ENCODE measurements around the gene PAX3.

The PAX3 gene

DNA sequence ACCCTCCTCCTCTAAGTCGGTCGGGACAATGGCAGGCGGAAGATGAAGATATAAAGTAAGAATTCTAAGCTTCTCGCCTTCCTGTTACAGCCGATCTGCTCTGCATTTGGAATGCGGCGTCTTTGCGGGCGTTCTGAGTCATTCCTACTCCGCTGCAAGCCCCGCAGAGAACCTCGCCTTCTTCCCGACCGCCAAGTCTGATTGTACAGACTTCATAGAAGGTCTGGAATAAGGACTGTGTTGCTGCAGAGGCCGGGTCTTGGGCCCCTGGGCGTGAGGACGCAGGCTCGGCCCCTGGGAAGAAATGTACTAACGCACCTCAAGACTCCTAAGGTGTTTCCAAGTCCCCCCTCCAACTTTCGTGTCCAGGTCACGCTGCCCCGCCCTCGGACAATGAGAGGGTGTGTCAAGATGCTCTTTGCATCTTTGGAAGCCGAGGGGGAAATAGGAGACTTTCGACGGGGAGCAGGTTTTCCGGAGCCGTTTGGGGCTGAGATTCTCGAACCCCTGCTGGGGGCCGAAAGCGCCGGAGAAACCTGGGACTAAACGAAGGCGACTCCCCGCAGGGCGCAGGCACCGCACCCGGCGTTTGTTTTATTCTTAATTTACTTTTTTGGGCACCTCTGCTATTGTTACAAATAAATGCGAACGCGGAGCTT lies 12.7 kb upstream of the PAX3 start:
- no peak for DNase-seq

DNA sequence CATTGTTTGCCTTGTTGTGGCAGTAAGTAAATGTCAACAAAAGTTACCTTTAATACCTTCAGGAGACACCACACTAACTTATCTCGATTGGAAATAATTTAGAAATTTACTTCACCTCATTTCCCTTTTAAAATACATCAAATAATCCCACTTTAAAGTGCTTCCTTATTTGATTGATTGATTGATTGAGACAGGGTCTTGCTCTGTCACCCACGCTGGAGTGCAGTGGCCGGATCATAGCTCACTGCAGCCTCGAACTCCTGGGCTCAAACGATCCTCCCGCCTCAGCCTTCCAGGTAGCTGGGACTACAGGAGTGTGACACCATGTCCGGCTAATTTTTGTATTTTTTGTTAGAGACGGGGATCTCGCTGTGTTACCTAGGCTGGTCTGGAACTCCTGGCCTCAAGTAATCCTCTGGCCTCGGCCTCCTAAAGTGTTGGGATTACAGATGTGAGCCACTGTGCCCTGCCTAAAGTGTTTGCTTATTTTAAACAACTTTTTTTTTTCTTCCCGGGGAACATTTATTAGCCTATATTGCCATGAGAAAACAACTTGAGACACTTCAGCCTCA lies 12.0 kb upstream of the PAX3 start:
- DNase-seq, result no peak

DNA sequence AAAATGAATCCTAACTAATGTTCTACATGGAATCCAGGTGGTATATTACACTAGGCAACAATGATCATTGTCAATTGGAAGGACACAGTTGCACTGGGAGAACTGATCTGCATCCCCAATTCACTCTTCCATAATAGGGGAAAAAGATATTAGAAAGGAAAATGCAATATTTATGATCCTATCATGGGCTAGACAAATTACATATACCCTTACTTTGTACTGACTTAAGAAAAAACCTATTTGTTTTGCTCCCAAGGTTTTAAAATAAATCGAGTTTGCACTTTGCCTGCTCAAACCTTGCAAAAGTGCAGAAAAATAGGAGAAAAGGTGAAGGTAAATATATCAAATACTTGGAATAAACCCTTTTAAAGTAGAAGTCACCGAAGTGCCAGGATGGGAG lies 11.0 kb upstream of the PAX3 start:
- DNase-seq, result no peak

DNA sequence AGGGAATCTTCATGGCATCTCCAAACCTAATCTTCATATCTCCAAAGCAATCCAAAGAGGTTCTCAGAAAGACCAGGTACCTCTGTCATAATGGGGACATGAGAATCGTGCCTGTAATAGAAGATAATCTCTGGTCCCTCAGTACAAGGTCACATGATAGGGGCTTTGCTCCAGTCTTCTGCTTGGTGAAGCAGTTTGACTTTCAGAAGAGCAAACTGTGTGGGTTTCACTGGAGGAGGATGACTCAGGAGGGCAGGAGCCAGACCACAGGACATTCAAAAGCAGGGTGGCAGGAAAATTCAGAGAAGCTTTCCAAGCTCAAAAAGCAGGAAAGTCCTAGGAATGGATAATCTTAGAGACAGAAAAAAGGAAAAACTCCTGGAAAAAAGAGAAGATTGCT lies 10.6 kb upstream of the PAX3 start:
- DNase-seq, result no peak

DNA sequence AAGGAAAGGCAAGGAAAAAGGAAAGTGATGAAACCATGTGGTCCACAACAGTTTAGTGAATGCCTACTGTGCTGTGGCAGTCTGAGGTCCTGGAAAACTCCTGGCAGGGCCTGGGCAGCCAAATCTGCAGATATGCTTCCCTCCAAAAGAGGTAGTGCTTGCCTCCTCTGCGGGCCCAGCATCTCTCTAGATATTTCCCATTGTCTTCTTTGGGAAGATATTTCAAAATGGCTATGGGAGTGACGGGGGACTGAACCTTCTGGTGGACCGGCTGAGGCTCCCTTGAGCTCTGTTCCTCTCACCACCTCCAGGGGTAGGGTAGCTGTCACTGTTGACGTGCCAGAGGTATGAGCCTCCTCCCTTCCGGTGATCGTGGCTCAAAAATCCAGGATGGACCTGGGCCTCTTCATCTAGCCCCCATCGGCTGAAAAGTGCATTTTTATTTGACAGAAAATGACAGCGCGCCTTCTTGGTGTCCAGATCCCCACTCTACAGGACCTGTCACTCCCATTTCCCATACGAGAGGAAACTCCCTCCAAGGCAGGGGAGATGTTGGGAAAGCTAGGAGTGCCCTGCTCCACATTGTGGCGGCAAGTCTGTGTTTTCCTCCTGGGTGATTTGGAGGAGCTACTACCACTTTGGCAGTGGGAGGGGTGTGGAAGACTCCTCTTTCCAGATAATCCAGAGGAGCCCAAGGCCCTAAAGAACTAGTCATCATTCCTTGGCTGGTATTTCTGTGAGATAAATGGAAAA lies 9.4 kb upstream of the PAX3 start:
- no peak for DNase-seq

DNA sequence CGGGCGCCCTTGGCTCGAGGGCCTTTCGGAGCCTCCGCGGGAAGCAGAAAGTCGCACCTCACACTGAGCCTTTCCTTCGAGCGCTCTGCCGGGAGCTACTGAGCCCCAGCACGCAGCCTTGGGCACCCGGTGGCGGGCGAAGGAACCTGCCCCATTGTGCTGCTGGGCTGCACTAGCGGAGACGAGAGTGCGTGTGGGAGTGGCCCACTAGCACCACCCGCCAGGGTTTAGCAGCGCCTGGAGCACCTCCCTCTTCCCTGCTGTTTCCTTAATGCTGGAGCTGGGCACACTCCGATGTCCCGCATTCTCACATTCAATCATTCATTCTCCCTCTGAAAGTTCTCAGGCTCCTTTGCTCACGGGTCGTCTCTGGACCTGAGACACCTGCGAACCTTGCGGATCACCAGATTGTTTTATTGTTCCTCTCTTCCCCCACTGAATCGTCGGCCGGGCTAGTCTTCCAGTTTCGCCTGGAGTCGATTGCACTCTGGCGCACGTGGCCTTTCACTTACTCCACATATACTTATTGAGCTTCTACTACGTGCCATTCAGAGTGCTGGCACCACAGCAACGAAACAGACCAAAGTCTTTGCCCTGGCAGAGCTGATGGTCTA lies 8.5 kb upstream of the PAX3 start:
- no peak for DNase-seq

DNA sequence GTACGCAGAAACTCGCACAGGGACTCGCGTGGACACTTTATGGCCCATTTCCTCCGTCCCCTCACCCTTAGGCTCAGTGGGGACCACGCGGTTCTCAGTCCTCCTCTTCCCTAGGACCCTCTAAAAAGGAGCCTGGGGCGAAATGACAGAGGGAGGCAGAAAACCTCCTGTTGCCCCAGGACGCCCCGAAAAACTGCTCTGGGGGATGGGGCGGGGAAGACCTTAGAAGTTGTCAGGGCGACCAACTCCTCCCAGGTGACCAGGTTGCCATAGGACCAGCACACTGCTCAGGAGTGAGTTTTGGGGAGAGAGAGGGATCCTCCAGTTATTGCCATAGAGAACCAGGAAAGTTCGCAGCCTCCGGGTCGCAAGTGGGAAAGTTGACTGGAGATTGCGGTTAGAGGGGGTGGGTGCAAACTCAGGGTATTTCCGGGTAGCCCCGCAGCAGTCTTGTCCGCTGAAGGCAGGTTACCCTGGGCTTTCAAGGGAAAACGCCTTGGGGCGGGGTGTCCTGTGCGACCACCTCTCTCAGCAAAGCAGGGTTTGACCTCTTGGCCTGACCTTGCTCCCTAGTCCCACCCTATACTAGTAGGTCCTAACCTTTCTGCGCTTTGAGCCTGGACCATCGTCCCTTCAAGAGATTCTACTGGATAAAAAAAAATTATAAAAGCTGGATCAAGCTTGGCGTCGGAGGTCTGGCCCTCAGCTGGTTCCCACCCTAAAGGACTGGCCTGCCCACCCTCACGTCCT lies 7.8 kb upstream of the PAX3 start:
- no peak for DNase-seq

DNA sequence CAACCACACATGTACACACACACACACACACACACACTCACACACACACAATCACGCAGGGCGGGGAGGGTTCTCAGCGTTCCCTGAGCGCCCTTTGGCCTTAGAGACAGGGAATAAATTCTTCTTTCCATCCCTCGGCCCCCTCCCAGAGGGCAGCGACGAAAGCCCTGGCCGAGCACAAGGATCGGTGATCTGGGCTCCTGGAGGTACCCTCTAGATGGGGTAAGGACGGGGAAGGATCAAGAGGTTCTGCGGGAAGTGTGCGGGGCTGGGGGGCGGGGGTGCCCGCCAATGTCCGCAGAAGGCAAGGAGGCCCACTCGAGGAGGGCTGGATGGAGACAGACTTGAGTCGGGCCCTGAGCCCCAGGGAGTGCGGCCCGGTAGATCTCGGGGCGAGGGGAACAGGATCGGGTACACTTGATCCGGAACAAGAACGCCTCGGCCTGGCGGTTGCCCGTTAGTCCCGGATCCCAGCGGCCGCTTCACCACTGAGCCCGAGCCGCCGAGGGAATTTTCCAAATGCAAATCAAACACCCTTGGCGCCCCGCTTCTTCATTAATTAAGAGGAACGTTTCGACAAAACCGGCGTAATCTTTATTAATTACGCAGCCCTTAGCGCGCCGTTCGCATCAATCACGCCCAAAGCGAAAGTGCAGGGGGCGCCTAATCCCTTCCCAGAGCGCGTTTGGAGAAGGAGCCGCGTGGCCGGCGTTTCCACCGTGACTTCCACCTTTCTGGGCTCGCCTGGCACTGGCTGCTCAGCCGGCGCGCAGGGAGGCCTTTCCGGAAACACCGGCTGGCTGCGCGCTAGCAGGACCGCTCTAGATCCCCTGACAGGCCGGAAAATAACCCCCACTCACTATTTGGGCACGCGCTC lies 7.0 kb upstream of the PAX3 start:
- DNase-seq, result no peak

DNA sequence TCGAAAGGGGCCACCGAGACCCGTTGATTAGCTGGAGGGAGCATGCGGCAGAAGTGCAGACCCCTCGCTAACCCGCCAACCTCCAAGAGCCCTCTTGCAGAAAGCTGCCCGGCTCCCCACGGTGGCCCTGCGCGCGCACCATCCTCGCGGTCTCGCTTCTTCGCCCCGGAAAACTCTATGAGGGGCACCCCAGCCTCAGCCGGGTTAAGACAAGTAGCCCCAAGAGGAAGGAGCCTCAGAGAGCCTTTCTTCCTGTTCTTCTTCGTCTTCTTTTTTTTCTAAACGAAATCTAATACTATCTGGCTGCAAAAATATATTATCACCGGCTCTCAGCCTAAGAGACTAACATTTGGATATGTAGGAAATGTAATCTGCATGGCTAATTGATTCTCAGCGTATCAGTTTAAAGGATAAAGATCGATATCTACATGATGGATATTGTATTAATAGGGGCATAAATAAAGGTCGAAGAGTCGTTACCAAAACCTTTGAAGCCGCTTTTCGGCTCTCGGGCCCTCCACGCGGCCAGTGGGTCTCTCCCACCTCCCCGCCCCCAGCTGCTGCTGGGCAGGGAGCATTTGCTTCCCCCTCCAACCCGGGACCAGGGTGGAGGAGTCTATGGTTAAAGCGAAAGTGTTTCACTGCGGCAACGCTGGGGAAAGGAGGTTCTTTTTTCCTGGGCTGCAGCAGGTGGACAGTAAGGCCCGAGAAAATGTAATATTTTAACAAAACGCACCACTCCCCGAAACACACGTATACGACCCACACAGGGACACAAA lies 6.1 kb upstream of the PAX3 start:
- DNase-seq, result no peak

DNA sequence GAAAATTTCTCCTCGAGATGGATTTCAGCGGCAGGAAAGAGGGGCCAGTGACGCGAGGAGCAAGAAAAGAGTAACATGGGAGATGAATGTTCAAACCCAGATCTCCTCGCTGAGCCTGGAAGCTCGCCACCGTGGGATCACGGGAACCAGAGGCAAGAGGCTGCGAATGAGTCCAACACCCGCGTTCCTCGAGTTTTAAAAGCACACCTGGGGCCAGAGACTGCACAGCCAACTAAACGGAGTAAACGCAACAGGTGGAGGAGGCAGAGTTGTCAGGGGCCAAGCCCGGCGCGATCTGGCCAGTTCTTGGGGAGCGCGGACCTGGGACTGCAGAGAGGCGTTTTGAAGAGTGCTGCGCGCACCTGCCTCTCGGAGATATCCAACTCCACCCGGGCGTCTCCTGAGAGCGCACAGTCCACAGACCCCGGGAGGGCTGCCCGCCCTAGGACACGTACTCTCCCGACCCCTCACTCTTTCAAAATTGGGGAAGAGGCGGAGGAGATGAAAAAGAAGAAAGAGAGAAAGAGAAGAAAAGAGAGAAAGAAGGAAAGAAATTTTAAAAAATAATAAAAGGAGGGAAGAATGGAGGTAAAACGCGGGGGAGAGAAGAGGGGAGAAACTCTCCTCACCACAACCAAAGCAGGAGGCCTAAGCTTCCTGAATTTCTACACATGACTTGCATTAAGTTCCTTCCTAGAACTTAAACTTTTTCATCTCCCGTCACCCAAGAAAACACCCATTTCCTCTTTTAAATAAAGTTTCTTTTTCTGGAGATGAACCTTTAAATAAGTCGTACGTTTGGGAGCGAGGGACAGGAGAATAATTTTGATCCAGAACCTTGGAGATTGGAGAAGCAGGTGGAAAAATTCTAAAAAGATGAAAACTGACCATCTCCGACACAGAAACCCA lies 5.3 kb upstream of the PAX3 start:
- DNase-seq, result no peak

DNA sequence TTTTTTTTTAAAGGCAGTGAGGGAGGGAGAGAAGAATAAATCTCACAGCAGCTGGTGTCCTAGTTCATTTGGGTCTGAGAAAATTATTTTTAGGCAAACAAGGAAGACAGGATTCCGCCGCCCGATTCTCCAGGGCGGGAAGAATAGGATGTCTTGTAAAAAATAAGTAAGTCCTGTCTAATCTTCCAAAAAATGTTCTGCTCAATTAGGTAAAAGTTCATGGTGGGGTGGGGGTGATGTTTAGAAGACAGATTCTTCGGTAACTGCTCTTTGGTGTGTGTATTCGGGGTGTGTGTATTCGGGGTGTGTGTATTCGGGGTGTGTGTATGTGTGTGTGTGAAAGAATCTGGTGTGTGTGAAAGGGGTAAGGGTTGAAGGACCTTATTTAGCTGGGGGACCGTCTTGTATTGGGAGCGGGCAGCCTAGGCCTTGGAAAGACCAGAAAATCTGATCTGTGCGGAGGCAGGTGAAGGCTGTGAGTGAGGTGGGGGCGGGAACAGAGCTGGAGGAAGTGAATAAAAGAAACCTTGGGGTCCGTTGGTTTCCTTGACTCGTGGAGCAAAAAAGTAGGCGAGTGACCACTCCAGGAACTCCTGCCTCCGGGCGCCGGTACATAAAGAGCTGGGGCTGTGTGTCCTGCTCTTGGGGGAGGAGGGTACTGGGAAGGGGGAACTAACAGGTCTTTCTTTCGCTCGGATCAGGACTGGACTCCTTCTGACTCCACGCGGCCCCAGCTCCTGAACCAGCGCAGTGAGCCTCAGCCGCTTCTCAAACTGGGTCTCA lies 4.4 kb upstream of the PAX3 start:
- DNase-seq, result no peak

DNA sequence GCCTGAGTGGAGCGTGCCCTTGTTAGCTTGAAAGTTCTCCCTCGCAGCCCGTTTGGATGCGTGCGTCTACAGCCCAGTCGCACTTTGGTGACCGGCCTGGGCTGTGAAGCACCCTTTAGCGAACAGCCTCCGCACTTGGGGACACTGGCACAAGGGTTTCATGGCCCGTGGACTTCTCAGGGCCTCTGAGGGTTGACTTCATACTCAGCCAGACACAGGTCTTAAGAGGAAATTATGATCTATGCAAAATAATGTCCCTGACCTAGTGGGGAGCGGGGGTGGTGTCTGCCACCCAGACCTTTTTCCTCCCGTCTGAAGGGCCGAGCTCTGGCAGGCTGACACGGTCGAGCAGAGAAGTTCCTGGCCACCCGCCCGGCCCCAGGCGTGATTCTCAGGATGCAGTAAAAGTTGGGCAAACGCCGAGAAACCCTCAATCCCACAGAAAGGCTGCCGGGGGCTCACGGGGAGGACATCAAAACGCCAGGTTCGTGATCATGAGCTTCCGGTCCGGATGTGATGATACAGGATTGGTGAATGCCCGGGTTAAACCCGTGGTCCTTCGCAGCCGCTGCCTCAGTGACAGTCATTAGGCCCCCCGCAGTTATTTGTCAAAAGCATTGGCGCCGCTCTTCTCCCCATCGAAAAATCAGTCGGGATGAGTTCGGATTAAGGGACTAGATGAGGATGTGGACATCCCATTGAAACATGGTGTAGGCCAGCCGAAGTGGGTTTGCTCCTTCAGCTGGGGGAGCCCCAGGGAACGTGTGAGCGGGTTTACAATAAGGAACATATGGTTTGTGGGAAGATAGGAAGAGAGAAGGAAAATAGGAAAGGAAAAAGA lies 3.6 kb upstream of the PAX3 start:
- no peak for DNase-seq

DNA sequence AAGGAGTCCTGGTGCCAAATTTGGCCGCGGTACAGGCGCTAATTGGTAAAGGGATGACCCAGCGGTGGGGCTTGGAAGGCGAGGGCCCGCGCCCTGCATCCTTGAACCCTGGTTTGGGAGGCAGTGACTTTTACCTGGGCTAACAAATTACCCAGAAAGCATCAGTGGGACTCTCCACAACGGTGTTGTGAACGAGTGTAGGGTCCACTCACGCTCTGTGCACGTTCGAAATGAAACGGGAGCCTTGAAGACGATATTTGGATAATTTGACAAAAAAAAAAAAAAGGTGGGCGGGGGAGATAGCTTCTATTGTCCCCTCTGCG lies 3.0 kb upstream of the PAX3 start:
- no peak for DNase-seq

DNA sequence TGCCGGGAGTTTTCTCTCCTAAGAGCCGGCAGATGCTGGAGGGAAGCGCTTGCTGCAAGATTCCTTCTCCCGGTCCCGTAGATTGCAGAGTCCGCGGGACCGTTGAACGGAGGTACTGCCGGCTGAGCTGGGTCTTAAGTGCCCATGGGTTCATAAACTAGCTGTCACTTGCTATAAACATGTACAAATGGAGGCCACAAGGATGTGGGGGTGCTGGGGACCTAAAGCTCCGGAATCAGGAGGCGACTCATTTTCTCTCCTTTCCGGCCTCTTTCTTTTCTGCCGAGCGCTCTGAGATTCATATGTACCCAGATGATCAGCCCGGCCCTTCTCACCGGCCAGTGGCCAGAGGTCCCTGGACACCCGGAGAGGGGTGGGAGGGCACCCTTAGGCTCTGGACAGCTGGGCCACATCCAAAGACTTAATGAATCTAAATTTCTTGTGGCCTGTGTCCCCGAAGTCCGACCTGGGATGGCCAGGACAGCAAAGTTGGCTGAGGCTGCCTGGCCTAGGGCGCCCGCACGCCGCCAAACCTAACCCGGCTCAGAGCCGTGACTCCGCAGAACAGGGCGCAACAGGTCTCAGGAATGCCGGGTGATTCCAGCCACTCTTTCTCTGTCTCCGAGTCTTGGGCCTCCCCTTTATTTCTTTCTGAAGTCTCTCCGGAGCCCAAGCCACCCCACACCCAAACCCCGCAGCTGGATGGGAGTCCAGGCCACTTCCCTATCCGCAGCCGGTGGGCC lies 2.4 kb upstream of the PAX3 start:
- no peak for DNase-seq

DNA sequence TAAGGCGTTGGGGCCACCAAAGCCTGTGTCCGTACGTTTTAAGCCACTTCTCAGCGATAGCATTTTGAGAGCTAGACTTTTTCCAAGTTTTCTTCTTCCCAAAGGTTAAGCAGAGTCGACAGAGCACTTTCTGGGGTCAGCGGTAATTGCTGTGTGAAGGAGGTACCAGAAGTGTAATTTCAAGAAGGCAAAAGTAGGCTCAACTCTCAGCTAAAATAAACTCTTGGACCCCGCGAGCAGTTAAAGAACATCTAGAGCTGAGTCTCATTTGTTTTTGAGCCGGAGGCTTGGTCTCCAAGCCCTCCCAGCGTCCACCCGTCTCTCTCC lies 1.9 kb upstream of the PAX3 start:
- DNase-seq, result no peak

DNA sequence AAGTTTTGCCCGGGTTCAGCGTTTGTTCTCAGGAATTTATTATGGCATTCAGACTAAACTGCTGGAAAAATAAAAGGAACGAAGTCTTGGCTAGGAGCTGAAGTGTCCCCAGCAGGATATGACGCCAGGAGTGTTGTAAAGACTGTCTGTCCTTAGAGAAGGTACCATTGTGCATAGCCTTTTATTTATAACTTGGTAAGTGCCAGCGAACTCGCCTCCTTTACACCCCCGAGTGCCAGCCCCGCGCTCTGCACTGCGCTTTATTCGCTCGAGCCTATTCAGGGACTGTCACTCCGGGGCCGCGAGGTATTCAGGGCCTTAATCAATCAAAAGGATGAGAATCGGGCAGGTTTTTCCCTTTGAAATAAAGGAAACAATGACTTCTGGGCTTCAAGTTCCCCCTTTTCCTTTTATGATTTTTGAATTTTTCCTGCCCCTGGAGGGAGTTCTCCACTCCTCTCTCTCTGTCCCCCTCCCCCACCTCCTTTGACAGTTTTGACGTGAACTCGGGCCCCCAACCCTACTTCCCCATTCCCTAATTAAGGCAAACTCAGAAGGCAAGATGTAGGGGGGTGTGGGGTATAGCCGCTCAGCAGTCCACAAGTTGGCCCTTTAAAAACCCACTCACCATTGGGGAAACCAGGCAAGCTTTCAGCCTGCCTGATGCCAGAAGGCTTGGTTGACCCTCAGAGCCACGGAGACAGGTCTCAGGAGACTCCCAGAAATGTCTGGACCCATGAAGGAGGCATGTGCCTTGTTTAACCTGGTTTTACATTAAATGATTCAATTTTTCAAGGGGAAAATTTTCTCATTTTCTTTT lies 1.3 kb upstream of the PAX3 start:
- DNase-seq, result no peak
